Gastrocnemius medialis (tissue), 4 donors: ENCODE data around the gene PRSS2. TPM values are rescaled to one million over a fixed set of nuclear protein-coding genes. Genes with fewer than 3 reads are reported as not detected.
"Not testable (repeated sequence)": the region's sequence is repeated elsewhere in the genome, so short reads cannot be mapped to it uniquely, and the experiment has no call there.

Experiments used
- ATAC-seq, 2 donors: fragments of 150-250 bp; one replicate each; pipeline ENCODE4 v1.9.1; 2016
- DNase-seq, 2 donors: peaks; one replicate each; pipeline ENCODE4 v3.0.0-alpha.2; 2019
- H3K27ac ChIP-seq, 4 donors: fragments of 200-600 bp; sonication (generic); 1 replicate in 1 of 4; 2 replicates in 3 of 4; pipeline ENCODE4 v1.5.1; 2016 to 2018; ENCODE audit warnings: mild to moderate bottlenecking in 2 of 4, moderate library complexity in 1 of 4
- H3K27me3 ChIP-seq, 3 donors: fragments of 200-600 bp; sonication (generic) in 2 of 3; 1 replicate in 1 of 3; 2 replicates in 2 of 3; pipeline versions ENCODE4 v1.5.1 to v1.6.0; 2016 to 2019; ENCODE audit warnings: mild to moderate bottlenecking in 1 of 3, moderate library complexity in 1 of 3
- H3K36me3 ChIP-seq, 2 donors: fragments of 200-600 bp; sonication (generic) in 1 of 2; one replicate each; pipeline ENCODE4 v1.5.1; 2017 to 2018
- H3K4me1 ChIP-seq, 2 donors: fragments of 200-600 bp; sonication (generic) in 1 of 2; one replicate each; pipeline ENCODE4 v1.5.1; 2016 to 2017; ENCODE audit warnings: mild to moderate bottlenecking in 2 of 2
- H3K4me3 ChIP-seq, 4 donors: fragments of 200-600 bp; sonication (generic) in 3 of 4; 1 replicate in 1 of 4; 2 replicates in 3 of 4; pipeline ENCODE4 v1.5.1; 2016 to 2019; ENCODE audit warnings: mild to moderate bottlenecking in 2 of 4
- H3K9me3 ChIP-seq, 3 donors: fragments of 200-600 bp; sonication (generic) in 2 of 3; 1 replicate in 1 of 3; 2 replicates in 2 of 3; pipeline ENCODE4 v1.5.1; 2016 to 2019
- POLR2A ChIP-seq, 2 donors: fragments of 450-650 bp; IDR thresholded peaks; one replicate each; pipeline ENCODE4 v1.6.1; 2017; ENCODE audit warnings: antibody characterized with exemption in 2 of 2, mild to moderate bottlenecking in 2 of 2, moderate library complexity in 2 of 2
- in situ Hi-C, 4 donors: fragments of 200-750 bp; cut with MboI; loops; one replicate each; pipeline versions ENCODE4 v1.15.0 to v1.8.0; 2017; ENCODE audit warnings: low sequenced_read_pairs in 4 of 4
- intact Hi-C: fragments of 100-400 bp; cut with DNase I; formaldehyde crosslinking; loops from one replicate; pipeline ENCODE4 v1.15.1; 2023; ENCODE audit warnings: low total_unique reads
- total RNA-seq, 4 donors: library from RNA; depleted of rRNA; stranded (reverse); fragments of >200 nt; gene quantifications; one replicate each; pipeline versions ENCODE4 v1.1.0 to v1.2.3, GENCODE V29; 2016
- TF ChIP-seq, protein P1 (sequence below), 5 experiments: fragments of 450-650 bp in 3 of 5; fragments of 200-600 bp in 2 of 5; sonication (generic) in 2 of 5; IDR thresholded peaks in 4 of 5; conservative IDR thresholded peaks in 1 of 5; 1 replicate in 4 of 5; 2 replicates in 1 of 5; pipeline ENCODE4 v1.5.1; 2016 to 2019; ENCODE audit warnings: antibody characterized with exemption in 5 of 5, mild to moderate bottlenecking in 3 of 5, moderate library complexity in 3 of 5

The PRSS2 gene
- total RNA-seq, 4 donors from 2014 or later = not detected

DNA sequence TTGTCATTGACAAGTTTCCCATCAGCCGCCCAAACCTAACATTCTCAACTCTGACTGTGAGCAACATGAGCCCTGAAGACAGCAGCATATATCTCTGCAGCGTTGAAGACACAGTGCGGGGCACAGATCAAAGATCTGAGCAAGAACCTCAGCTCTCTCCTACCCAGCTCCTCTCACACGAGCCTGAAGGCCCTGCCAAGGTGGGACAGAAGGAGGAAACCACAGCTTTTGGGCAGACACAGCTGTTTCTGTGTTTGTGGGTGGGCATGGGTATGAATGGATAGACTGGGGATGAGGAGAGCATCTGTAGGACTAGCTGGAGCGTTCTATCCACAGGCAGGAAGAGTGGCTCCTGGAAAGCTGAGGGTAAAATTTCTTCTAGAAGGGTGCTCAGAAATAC lies 30.0 kb upstream of the PRSS2 start:
- Histone ChIP-seq H3K27me3 (no peaks in the 10 kb centered on the region), H3K4me3 (no peak overlapping the region), H3K4me1 (peaks cover 17 to 20% of the 10 kb centered on the region in 2 donors), H3K36me3 (no peaks in the 10 kb centered on the region), H3K27ac (peak overlapping the region in 2 of 4 donors; percentile 47 to 69), H3K9me3 (no peaks in the 10 kb centered on the region)
- in situ Hi-C loops = no loop called here
- ATAC-seq (no peak), DNase-seq (no peak)
- intact Hi-C loops = no loop called here
- TF ChIP-seq, protein P1, sequence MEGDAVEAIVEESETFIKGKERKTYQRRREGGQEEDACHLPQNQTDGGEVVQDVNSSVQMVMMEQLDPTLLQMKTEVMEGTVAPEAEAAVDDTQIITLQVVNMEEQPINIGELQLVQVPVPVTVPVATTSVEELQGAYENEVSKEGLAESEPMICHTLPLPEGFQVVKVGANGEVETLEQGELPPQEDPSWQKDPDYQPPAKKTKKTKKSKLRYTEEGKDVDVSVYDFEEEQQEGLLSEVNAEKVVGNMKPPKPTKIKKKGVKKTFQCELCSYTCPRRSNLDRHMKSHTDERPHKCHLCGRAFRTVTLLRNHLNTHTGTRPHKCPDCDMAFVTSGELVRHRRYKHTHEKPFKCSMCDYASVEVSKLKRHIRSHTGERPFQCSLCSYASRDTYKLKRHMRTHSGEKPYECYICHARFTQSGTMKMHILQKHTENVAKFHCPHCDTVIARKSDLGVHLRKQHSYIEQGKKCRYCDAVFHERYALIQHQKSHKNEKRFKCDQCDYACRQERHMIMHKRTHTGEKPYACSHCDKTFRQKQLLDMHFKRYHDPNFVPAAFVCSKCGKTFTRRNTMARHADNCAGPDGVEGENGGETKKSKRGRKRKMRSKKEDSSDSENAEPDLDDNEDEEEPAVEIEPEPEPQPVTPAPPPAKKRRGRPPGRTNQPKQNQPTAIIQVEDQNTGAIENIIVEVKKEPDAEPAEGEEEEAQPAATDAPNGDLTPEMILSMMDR (IDR thresholded peaks at IDR 0.05 in 4 of 5, conservative IDR thresholded peaks at IDR 0.05 in 1 of 5) = no peak
- TF ChIP-seq POLR2A (IDR thresholded peaks at IDR 0.05) = no peak

DNA sequence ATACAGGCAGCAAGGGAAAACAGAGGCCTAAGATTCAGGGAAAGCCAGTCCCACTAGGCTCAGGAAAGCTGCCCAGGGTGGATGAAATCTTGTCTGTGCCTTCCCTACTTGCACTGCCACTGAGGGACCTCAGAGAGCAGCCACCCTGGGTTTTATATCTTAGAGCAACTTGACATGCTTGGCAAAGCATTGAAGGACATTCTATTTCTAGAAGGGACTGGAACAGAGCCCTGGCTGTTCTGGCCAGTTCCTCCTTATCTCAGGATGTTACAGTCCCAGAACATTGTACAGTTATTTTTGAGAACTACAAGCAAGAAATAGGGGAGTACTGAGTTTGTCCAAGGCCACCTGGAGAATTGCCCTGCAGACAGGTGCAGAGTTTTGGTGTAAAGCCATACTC lies 28.8 kb upstream of the PRSS2 start:
- DNase-seq (peak; percentile 42 to 62), ATAC-seq (peak; percentile 96 to 98)
- Histone ChIP-seq H3K27ac (peak overlapping the region; percentile 39 to 73 (median 56)), H3K4me1 (peaks cover 17 to 20% of the 10 kb centered on the region in 2 donors)
- H3K27me3 ChIP-seq, H3K36me3 ChIP-seq, in situ Hi-C loops, H3K9me3 ChIP-seq, H3K4me3 ChIP-seq, intact Hi-C loops: not testable (repeated sequence)

DNA sequence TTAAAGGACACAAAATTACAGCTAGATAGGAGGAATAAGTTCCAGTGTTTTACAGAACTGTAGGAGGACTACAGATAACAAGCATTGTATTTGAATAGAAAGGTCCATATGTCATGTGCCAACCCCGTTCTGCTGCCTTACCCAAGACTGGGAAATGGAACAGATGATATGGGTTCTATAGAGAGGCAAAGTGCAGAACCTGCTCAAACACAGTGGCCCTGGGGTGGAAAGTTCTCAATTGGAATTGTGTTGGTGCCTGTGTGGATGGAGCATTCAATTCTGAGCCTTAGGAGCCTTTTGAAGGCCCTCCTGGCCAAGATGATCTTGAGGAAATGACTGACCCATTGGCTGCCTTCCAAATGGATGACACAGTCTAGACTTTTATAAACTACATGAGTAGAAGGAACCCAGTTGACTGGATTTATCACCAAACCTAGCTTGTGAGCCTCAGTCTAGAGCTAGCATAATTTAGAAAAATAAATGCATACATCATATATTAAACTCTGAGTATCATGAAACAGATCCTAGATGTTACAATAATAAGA lies 25.6 kb upstream of the PRSS2 start:
- ATAC-seq (no peak), DNase-seq (no peak)
- no peak for TF ChIP-seq POLR2A (IDR thresholded peaks at IDR 0.05)
- TF ChIP-seq, protein P1 (IDR thresholded peaks at IDR 0.05 in 4 of 5, conservative IDR thresholded peaks at IDR 0.05 in 1 of 5) = no peak
- in situ Hi-C loops (no loop called here), intact Hi-C loops (no loop called here)
- no peaks in the 10 kb centered on the region for H3K9me3 ChIP-seq
- H3K36me3 ChIP-seq = no peaks in the 10 kb centered on the region
- peaks cover 17 to 32% of the 10 kb centered on the region in 2 donors for H3K4me1 ChIP-seq
- H3K27ac ChIP-seq = no peak overlapping the region
- no peaks in the 10 kb centered on the region for H3K27me3 ChIP-seq
- no peak overlapping the region for H3K4me3 ChIP-seq

DNA sequence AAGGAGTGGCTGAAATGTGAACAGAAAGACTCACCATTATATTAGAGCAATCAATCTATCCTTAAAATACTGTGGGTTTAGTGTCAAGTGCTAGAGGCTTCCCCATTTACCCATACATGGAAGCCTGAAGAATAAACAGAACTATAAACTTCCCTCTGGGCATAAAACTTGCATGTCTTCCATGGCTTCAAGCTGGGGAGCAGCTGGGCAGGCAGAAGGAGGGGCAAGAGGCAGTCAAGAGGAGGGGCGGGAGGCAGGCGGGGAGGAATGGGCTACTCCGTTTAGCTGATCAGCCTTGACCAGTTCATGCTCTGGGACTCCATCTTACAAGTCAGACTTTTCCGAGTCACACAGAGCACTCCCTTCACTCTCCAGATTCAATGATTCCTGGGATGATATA lies 25.0 kb upstream of the PRSS2 start:
- in situ Hi-C loops (no loop called here), intact Hi-C loops (no loop called here)
- Histone ChIP-seq H3K9me3 (no peaks in the 10 kb centered on the region), H3K36me3 (no peaks in the 10 kb centered on the region), H3K4me1 (peaks cover 17 to 29% of the 10 kb centered on the region in 2 donors), H3K27ac (no peak overlapping the region), H3K4me3 (no peak overlapping the region), H3K27me3 (no peaks in the 10 kb centered on the region)
- DNase-seq (no peak), ATAC-seq (no peak)
- TF ChIP-seq, protein P1 (IDR thresholded peaks at IDR 0.05 in 4 of 5, conservative IDR thresholded peaks at IDR 0.05 in 1 of 5) = no peak

GRCh38 chr7:142746264-142746663 lies 24.5 kb upstream of the PRSS2 start:
- Histone ChIP-seq H3K4me1 (peaks cover 12 to 25% of the 10 kb centered on the region in 2 donors), H3K27me3 (no peaks in the 10 kb centered on the region), H3K9me3 (no peaks in the 10 kb centered on the region), H3K27ac (no peak overlapping the region), H3K36me3 (no peaks in the 10 kb centered on the region), H3K4me3 (no peak overlapping the region)
- intact Hi-C loops = no loop called here
- in situ Hi-C loops = no loop called here
- DNase-seq = no peak
- TF ChIP-seq, protein P1 (IDR thresholded peaks at IDR 0.05 in 4 of 5, conservative IDR thresholded peaks at IDR 0.05 in 1 of 5) = no peak
- TF ChIP-seq POLR2A (IDR thresholded peaks at IDR 0.05) = no peak
- no peak for ATAC-seq

- DNase-seq, in situ Hi-C loops, intact Hi-C loops, H3K27me3 ChIP-seq, H3K4me3 ChIP-seq, H3K9me3 ChIP-seq, H3K36me3 ChIP-seq: not testable (repeated sequence)
- Histone ChIP-seq H3K4me1 (peaks cover 0 to 19% of the 10 kb centered on the region in 2 donors), H3K27ac (peak overlapping the region in 1 of 4 donors; percentile 29)
- ATAC-seq = peak; percentile 51 to 74
Measured at GRCh38 chr7:142748410-142748809, 22.4 kb upstream of the PRSS2 start.
